HG03139 (cell line): Measurements from ENCODE around the gene VSIG10L.

Source experiments
- ATAC-seq: cut with Tn5 transposase; IDR thresholded peaks from one replicate; pipeline ENCODE4 v1.9.1; 2021; ENCODE audit not compliant: unreplicated experiment

The VSIG10L gene

GRCh38 chr19:51318687-51319648, 23.0 kb downstream of the VSIG10L start:
- ATAC-seq, result no peak

- no peak for ATAC-seq
Observed at GRCh38 chr19:51317968-51318367, 24.0 kb downstream of the VSIG10L start.

- no peak for ATAC-seq
Observed at GRCh38 chr19:51317376-51317775, 24.6 kb downstream of the VSIG10L start.

GRCh38 chr19:51316688-51317087, 25.3 kb downstream of the VSIG10L start:
- ATAC-seq, result no peak

- ATAC-seq, result no peak
Observed at GRCh38 chr19:51311351-51312257, 30.3 kb downstream of the VSIG10L start, which contains the start of gene IGLON5. Gene IGLON5 (plus strand): TSS chr19:51311644. CDS start chr19:51311848, 204 bp downstream.

- ATAC-seq, result no peak
Observed at GRCh38 chr19:51305479-51305878, 36.5 kb downstream of the VSIG10L start.

GRCh38 chr19:51301266-51301665, 40.7 kb downstream of the VSIG10L start:
- no peak for ATAC-seq

GRCh38 chr19:51297406-51297805, 44.5 kb downstream of the VSIG10L start:
- no peak for ATAC-seq

- ATAC-seq, result no peak
Observed at GRCh38 chr19:51296336-51297093, 45.4 kb downstream of the VSIG10L start.

- no peak for ATAC-seq
Observed at GRCh38 chr19:51295382-51296126, 46.4 kb downstream of the VSIG10L start.

- no peak for ATAC-seq
Observed at GRCh38 chr19:51294977-51295375, 47.0 kb downstream of the VSIG10L start.

- ATAC-seq, result no peak
Observed at GRCh38 chr19:51294211-51294976, 47.5 kb downstream of the VSIG10L start.

- ATAC-seq, result no peak
Observed at GRCh38 chr19:51293571-51294210, 48.2 kb downstream of the VSIG10L start.

GRCh38 chr19:51292971-51293370, 49.0 kb downstream of the VSIG10L start:
- no peak for ATAC-seq

GRCh38 chr19:51289635-51290034, 52.3 kb downstream of the VSIG10L start:
- no peak for ATAC-seq

GRCh38 chr19:51285682-51286081, 56.3 kb downstream of the VSIG10L start:
- no peak for ATAC-seq

- ATAC-seq, result no peak
Observed at GRCh38 chr19:51282335-51282734, 59.6 kb downstream of the VSIG10L start.
